Measurements from ENCODE around the gene TEX264.
"Not testable (repeated sequence)": the region's sequence is repeated elsewhere in the genome, so short reads cannot be mapped to it uniquely, and the experiment has no call there.

TEX264 gene

DNA sequence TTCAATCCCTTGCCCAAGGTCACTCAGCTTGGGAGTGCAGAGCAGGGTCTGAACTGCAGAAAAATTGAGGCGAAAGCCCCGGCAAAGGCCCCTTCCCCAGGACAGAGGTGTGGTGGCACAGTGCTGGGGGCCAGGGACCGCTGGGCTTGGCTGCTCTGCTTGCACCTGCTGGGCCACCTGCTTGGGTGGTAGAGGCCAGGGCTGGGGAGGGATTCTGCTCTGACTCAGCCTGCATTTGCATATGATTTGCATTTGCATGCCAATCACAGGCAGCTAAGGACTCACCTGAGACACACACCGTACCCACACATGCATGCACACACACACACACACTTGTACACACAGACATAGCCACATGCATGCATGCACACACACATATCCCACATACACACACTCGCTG lies 45.8 kb downstream of the TEX264 start:
- DNase-seq (ENCODE audit: low read depth) = no peak

- no peak for DNase-seq (ENCODE audit: low read depth)
Measured at GRCh38 chr3:51717446-51717845, 46.4 kb downstream of the TEX264 start.

DNA sequence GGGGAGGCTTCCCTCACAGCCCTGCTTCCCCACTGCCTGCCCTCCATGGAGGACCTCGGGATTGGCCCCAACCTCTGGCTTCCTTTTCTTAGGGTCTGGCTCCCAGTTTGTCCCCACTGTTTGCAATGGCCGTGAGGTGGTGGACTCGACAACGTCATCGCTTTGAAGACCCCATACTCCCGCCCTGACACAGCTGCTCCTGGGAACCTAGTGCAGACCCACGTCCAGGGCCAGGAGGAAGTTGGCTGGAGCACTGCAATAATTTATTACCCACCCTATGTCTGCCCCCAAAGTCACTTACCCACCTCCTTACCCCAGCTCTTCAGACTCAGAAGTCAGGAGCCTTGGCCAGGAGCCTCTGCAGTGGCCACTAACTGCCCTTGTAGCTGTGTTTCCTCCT lies 46.9 kb downstream of the TEX264 start:
- no peak for DNase-seq (ENCODE audit: low read depth)

DNA sequence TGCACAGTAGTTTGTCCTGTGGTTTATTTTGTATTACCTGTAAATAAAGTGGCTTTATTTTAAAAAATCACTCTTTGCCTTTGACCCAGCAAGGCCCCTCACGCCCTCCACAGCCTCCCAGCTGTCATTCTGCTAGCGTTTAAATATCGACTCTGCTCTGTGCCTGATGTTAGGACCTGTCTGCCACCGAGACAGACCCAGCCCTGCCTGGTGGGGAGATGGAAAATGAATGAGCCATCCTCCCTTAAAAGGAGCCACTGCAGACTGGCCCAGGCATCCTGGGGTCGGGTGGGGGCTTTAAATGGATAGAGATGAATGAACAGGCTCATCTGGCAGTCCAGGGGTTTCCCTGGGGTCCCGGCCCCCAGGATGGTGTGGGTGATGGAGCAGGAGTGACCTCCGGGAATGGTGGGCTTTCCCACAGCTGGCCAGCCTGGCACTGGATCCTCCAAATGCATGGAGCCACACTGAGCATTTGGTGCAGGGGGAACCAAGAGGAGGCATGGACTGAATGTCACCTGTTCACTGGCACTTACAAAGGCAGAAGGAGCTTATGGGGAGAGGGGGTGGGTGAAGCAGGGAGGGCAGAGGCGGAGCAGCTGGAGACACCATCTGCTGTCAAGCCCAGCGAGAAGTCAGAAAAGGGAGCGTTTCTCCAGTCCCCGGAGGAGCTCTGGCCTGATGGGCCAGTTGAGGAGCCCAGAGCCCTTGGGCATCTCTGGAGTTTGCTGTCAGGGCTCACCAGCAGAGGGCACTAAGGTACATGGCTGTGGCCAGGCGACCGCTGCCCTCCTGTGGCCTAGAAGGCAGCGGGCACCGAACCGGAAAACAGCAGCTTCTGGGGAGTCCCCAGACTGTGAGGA lies 47.7 kb downstream of the TEX264 start:
- DNase-seq (ENCODE audit: low read depth) = no peak

DNA sequence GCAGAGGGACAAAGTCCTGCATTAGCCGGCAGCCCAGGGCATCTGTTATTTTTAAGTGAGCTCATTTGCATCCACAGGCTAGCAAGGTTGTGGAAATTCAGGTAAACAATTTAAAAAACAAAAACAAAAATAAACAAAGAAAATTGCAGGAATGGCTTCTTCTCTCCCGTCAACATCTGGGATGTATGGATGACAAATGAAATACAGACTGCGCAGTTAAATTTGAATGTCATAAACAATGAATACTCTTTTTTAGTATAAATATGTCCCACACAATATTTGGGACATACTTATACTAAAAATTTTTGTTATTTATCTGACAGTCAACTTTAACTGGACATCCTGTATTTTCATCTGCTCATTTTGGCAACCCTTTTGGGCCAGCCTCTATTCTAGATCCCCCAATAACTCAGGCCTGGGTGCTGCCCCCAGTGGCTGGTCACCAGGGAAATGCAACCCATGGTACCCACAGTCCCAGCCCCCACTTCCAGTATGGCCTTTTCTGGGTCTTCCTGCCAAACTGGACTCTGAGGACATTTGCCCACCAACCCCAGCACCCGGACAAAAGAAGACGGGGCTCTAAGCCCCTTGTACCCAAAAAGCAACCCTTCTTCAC lies 48.5 kb downstream of the TEX264 start:
- no peak for DNase-seq (ENCODE audit: low read depth)

DNA sequence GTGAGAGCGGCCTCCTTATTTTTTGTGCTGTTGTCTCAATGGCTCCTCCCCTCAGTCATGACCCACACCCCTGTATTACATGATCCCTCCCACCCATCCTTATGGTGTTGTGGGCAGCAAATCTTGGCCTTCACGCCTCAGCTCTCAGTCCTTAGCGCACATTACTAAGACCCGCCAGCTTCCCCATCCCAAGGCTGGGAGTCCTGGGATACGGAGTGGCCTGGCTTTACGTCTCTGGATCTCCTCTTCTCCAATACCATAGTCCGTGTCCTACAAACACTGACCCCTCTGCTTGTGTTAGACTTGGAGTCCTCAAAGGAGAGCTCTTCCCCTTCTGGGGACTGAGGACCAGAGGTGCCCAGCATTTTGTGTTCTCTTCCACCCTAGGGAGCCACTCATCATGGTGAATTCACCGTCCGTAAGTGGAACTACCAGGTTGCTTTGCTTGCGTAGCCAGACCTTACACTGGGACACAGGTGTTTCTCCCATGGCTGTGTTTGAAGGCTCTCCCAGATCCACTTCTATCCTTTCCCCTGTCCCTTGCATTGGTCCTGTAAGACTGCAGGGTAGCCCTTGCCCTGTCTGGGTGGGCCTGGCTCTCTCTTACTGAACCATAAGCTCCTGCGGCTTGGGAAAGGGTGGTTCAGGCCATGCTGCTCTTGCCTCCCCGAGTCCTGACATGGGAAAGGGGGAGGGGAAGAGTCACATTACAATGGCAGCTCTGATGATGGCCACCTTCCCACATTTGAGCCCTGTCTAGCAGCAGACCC lies 49.4 kb downstream of the TEX264 start:
- no peak for DNase-seq (ENCODE audit: low read depth)

DNA sequence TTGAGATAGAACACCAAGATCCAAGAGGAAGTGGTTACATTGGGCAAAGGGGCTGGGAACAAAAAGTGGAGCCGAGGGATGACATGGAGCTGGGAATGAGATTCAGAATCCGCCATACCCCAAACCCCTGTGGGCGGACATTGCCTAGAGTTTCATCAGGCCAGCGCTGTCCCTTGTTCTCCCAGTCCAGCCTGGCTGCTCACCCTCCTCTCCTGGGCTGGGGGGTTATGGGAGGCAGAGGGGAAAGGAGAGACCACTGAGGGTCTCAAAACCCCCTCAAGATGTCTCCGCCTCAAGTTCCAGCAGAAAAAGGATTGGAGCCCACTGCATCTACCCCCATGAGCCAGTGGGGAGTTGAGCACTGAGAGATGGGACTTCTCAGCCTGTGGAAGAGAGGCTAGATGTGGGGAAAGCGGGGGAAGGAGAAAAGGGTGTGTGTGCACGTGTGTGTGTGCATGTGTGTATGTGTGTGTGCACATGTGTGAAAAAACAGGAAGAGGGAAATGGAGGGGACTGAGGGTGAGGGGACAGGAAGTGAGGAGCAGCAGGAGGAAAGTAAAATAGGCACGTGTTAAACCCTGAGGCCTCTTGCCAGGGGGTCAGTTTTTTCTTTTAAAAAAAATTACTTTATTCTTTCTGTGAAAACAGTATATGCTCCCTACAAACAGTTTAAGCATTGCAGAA lies 50.2 kb downstream of the TEX264 start:
- no peak for DNase-seq (ENCODE audit: low read depth)

- no peak for DNase-seq (ENCODE audit: low read depth)
Measured at GRCh38 chr3:51722362-51722761, 51.3 kb downstream of the TEX264 start.

- DNase-seq (ENCODE audit: low read depth) = no peak
Measured at GRCh38 chr3:51727500-51727899, 56.4 kb downstream of the TEX264 start.

GRCh38 chr3:51729042-51729633 lies 58.1 kb downstream of the TEX264 start:
- no peak for DNase-seq (ENCODE audit: low read depth)

DNA sequence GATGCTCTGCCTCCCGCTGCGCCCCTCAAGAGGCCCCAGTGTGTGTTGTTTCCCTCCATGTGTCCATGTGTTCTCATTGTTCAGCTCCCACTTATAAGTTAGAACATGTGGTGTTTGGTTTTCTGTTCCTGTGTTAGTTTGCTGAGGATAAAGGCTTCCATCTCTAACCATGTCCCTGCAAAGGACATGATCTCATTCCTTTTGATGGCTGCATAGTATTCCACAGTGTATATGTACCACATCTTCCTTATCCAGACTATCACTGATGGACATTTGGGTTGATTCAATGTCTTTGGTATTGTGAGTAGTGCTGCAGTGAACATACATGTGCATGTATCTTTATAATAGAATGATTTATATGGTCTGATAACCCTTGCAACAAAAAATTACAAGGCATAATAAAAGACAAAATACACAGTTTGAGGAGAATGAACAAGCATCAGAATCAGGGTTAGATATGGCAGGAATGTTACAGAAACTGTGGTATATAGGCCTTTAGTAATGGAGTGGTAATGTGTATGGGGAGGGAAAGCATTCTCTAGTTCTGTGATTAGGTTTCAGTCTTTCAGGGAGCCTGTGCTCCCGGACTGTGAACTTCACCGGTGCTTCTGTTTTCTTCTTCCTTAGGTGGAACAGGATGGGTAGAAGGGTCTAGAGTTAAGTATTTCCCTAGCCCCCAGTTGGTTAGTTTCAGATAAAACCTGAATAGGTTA lies 63.0 kb downstream of the TEX264 start:
- DNase-seq (ENCODE audit: low read depth) = no peak

- no peak for DNase-seq (ENCODE audit: low read depth)
Measured at GRCh38 chr3:51734572-51734907, 63.5 kb downstream of the TEX264 start.

DNA sequence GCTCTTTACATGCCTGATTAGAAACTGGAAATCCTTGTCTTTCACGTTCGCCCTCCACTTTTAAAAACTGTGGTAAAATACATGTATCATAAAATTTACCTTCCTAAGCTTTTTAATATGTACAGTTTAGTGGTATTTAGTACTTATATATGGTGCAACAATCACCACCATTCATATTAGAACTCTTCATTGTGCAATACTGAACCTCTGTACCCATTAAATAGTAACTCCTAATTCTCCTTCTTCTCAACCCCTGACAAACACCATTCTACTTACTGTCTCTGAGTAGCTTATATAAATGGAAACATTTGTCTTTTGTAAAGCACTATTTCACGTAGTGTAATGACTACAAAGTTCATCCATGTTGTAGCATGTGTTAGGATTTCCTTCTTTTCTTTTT lies 64.0 kb downstream of the TEX264 start:
- DNase-seq (ENCODE audit: low read depth) = no peak

GRCh38 chr3:51735950-51736349 lies 64.9 kb downstream of the TEX264 start:
- no peak for DNase-seq (ENCODE audit: low read depth)

DNA sequence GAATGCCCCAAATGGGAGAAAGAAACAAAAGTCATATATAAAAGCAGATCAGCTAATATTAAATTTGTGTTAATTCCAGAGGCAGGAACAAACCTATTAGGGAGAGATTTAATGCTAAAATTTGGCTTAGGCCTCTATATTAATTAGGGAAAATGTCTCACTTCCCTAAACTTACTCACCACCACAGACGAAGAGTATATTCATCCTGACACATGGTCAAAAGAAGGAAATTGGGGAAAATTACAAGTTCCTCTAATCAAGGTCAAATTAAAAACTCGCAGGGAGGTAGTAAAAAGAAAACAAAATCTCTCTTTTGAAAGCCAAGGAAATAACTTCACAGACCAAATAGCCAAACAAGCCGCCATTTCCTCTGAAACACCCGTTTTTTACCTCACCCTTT lies 68.1 kb downstream of the TEX264 start:
- no peak for DNase-seq (ENCODE audit: low read depth)

DNA sequence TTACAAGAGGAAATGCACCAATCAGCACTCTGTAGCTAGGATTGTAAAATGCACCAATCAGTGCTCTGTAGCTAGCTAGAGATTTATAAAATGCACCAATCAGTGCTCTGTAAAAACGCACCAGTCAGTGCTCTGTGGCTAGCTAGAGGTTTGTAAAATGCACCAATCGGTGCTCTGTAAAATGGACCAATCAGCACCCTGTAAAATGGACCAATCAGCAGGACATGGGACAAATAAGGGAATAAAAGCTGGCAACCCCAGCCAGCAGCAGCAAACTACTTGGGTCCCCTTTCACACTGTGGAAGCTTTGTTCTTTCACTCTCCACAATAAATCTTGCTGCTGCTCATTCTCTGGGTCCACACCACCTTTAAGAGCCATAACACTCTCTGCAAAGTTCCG lies 71.3 kb downstream of the TEX264 start:
- DNase-seq (ENCODE audit: low read depth) = not testable (repeated sequence)

DNA sequence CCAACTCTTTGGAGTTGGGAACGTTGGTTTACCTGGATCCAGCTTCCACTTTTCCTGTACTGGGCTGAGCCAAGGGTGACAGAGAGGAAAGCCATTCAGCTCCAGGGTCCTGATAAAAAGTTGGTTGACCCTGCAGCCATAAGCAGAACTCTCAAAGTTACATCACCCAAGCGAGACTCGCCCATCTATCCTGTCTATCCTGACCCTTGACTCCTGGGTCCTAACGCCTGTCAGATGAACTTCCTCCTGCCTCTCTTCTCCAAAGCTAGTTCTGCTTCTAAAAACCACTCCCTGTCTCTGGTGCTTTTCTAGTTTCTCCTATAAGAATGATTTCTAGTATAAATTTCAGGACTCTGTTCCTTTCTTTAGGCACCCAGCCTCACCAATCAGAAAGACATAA lies 71.9 kb downstream of the TEX264 start:
- not testable (repeated sequence) for DNase-seq (ENCODE audit: low read depth)

DNA sequence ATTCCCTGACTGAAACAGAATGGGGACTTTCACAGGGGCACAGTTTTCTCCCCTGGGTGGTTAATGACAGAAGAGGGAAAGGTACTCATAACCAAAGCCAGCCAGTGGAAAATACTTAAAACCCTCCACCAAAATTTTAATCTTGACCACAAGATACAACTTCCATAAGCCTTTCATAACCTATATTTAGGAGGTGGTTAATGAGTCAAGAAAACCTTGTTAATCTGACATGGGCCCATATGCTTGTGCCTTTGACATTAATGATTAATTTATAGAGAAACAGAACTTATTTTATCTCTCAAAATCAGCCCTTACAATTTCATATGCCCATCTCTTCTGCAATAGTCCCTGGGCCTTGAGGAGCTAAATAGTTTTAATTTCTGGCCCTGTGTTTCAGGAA lies 76.8 kb downstream of the TEX264 start:
- no peak for DNase-seq (ENCODE audit: low read depth)

DNA sequence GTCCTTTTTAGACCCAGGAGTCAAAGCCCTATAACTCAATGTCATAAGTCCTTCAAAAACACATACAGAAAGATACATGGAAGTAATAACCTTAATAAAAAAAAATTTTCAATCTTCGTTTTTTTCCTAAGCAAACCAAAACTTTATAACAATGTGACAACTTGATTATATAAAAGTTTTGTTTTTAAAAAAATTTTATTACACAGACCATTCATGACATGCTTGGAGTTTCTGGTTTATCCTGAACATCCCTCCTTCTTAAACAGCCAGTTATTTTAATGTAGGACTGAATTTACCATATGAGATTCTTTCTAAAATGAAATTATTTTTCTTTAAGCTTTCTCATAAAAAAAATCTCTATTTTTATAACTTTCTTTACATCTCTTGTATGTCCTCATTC lies 77.3 kb downstream of the TEX264 start:
- DNase-seq (ENCODE audit: low read depth) = no peak

GRCh38 chr3:51750878-51751277 lies 79.8 kb downstream of the TEX264 start:
- no peak for DNase-seq (ENCODE audit: low read depth)

DNA sequence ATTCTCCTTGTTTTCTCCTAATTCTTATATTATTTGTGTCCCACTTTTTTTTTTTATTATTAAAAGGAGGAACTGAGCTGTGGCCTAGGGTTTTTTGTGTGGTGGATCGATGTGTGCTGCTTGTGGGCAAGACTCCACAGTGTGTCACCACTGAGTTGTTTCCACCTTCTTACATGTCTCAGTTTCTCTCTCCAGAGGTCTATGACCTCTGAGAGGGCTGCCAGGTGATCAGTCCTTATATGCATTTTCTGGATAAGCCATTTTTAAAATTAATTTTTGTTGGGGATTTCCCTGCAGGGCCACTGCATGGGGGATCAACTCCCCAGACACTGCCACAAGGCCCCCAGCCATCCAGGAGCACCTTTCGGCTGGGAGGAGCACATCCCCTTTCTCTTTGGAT lies 80.2 kb downstream of the TEX264 start:
- no peak for DNase-seq (ENCODE audit: low read depth)

Data from stimulated activated CD8-positive, alpha-beta memory T cell treated with anti-CD3 and anti-CD28 coated beads, Interleukin-12 subunit alpha, Interleukin-12 subunit beta, amount 100 ng/mL, for 1 hour (primary cell).